IMR-90 (cell line): ENCODE measurements around the gene FAM168B. TPM values are rescaled to one million over a fixed set of nuclear protein-coding genes. Genes with fewer than 3 reads are reported as not detected.
"Not testable (repeated sequence)": the region's sequence is repeated elsewhere in the genome, so short reads cannot be mapped to it uniquely, and the experiment has no call there.

Source experiments
- ATAC-seq: fragments of 200-7000 bp; cut with Tn5 transposase; 2 replicates; pipeline ENCODE4 v1.9.1; 2020; ENCODE audit warnings: low read depth, mild to moderate bottlenecking, moderate library complexity
- BruUV-seq: library from RNA; stranded (reverse); fragments of 400-500 nt; replicated peaks from 2 replicates; lab custom pipeline; 2021; lab: Mats Ljungman, UMichigan
- CTCF ChIA-PET: fragments of 300-600 bp; formaldehyde crosslinking; extraction: SDS; loops from one replicate; lab custom pipeline; 2021; ENCODE audit warnings: antibody characterized with exemption; lab: Yijun Ruan, JAX
- POLR2A ChIA-PET: fragments of 300-600 bp; sonication (Branson Sonifier 250); formaldehyde crosslinking; loops from one replicate; lab custom pipeline; 2022; ENCODE audit warnings: antibody characterized with exemption; ENCODE audit not compliant: unreplicated experiment; lab: Charles Lee
- DNase-seq: peaks from one replicate; pipeline ENCODE4 v3.0.0; 2013
- H2AFZ ChIP-seq: replicated peaks from 2 replicates; pipeline ENCODE3; 2013; ENCODE audit warnings: low read length, mild to moderate bottlenecking; ENCODE audit not compliant: poor library complexity
- H2AK5ac ChIP-seq: 2 replicates; pipeline ENCODE4 v1.6.1; 2013; ENCODE audit warnings: low read depth, low read length, inconsistent platforms
- H2AK9ac ChIP-seq: replicated peaks from 2 replicates; pipeline ENCODE3; 2013; ENCODE audit warnings: mild to moderate bottlenecking, low read depth, low read length, moderate library complexity; ENCODE audit not compliant: poor library complexity
- H2BK120ac ChIP-seq: 2 replicates; pipeline ENCODE4 v1.6.1; 2013; ENCODE audit warnings: low read depth, low read length, inconsistent platforms
- H2BK15ac ChIP-seq: 3 replicates; pipeline ENCODE4 v1.6.1; 2013; ENCODE audit warnings: low read depth, low read length, inconsistent platforms
- H2BK20ac ChIP-seq: 2 replicates; pipeline ENCODE4 v1.6.1; 2013; ENCODE audit warnings: low read depth, mild to moderate bottlenecking, inconsistent platforms, low read length, moderate library complexity
- H2BK5ac ChIP-seq: 2 replicates; pipeline ENCODE4 v1.6.1; 2013; ENCODE audit warnings: mild to moderate bottlenecking, low read depth, low read length, inconsistent platforms; ENCODE audit not compliant: poor library complexity, severe bottlenecking
- H3K14ac ChIP-seq: replicated peaks from 2 replicates; pipeline ENCODE4 v1.6.1; 2013; ENCODE audit warnings: low read depth, low read length, inconsistent platforms
- H3K18ac ChIP-seq: 2 replicates; pipeline ENCODE4 v1.6.1; 2013; ENCODE audit warnings: low read depth, low read length, control low read depth
- H3K23ac ChIP-seq: 2 replicates; pipeline ENCODE4 v1.6.1; 2013; ENCODE audit warnings: low read depth, low read length, inconsistent platforms
- H3K27ac ChIP-seq: 2 replicates; pipeline ENCODE4 v1.5.1; 2013; ENCODE audit warnings: mild to moderate bottlenecking, control low read depth, low read length; ENCODE audit not compliant: insufficient read depth
- H3K27me3 ChIP-seq: 2 replicates; pipeline ENCODE4 v1.6.1; 2013; ENCODE audit warnings: low read length; ENCODE audit not compliant: control insufficient read depth, insufficient read depth
- H3K36me3 ChIP-seq: 2 replicates; pipeline ENCODE4 v1.6.1; 2013; ENCODE audit warnings: low read length, mixed read lengths; ENCODE audit not compliant: control insufficient read depth, insufficient read depth
- H3K4ac ChIP-seq: 2 replicates; pipeline ENCODE4 v1.6.1; 2013; ENCODE audit warnings: low read depth, low read length, inconsistent platforms
- H3K4me1 ChIP-seq: 2 replicates; pipeline ENCODE4 v1.6.1; 2013; ENCODE audit warnings: low read length, mixed read lengths; ENCODE audit not compliant: control insufficient read depth, insufficient read depth
- H3K4me2 ChIP-seq: 2 replicates; pipeline ENCODE4 v1.6.1; 2013; ENCODE audit warnings: low read depth, mild to moderate bottlenecking, control low read depth, low read length, moderate library complexity
- H3K4me3 ChIP-seq: 2 replicates; pipeline ENCODE4 v1.5.1; 2013; ENCODE audit warnings: low read depth, mild to moderate bottlenecking, control low read depth, low read length, moderate library complexity; ENCODE audit not compliant: insufficient read depth
- H3K56ac ChIP-seq: 2 replicates; pipeline ENCODE4 v1.6.1; 2013; ENCODE audit warnings: low read length, inconsistent platforms; ENCODE audit not compliant: insufficient read depth; ENCODE audit errors: extremely low read depth
- H3K79me1 ChIP-seq, 2 experiments: 2 replicates each; pipeline ENCODE4 v1.6.1; 2013; ENCODE audit warnings: low read length in 2 of 2, inconsistent platforms in 1 of 2, low read depth in 1 of 2
- H3K9ac ChIP-seq: 2 replicates; pipeline ENCODE4 v1.6.1; 2013; ENCODE audit warnings: low read depth, low read length, control low read depth
- H3K9me1 ChIP-seq: 2 replicates; pipeline ENCODE4 v1.6.1; 2013; ENCODE audit warnings: low read length, inconsistent platforms; ENCODE audit not compliant: insufficient read depth
- H3K9me3 ChIP-seq: 2 replicates; pipeline ENCODE4 v1.6.1; 2013; ENCODE audit warnings: low read length; ENCODE audit not compliant: control insufficient read depth, insufficient read depth
- H4K20me1 ChIP-seq: 2 replicates; pipeline ENCODE4 v1.6.1; 2013; ENCODE audit warnings: low read length, inconsistent platforms; ENCODE audit not compliant: insufficient read depth
- H4K5ac ChIP-seq: 2 replicates; pipeline ENCODE4 v1.6.1; 2013; ENCODE audit warnings: mild to moderate bottlenecking, low read depth, low read length, control low read depth
- H4K8ac ChIP-seq, 2 experiments: 2 replicates each; pipeline ENCODE4 v1.6.1; 2013; ENCODE audit warnings: low read depth in 2 of 2, low read length in 2 of 2, control low read depth in 1 of 2, inconsistent platforms in 1 of 2
- H4K91ac ChIP-seq: 2 replicates; pipeline ENCODE4 v1.6.1; 2013; ENCODE audit warnings: low read depth, low read length, inconsistent platforms; ENCODE audit not compliant: insufficient read depth
- WGBS, 2 experiments: methylation state at CpG; one replicate each; pipeline versions ENCODE4 v1.1.5 to v1.1.7; 2013; ENCODE audit warnings: missing lambda C conversion rate in 2 of 2; ENCODE audit not compliant: insufficient read length in 1 of 2; ENCODE audit errors: extremely low coverage in 2 of 2; 5-methylcytosine and 5-hydroxymethylcytosine counted together
- dilution Hi-C: fragments of 300-500 bp; cut with HindIII; formaldehyde crosslinking; loops from one replicate; pipeline ENCODE4 v1.14.3; 2018; ENCODE audit warnings: low sequenced_read_pairs; ENCODE audit not compliant: unreplicated experiment
- in situ Hi-C: fragments of 300-500 bp; cut with MboI; formaldehyde crosslinking; loops from 3 replicates; pipeline ENCODE4 v1.14.3; 2019; ENCODE audit warnings: low sequenced_read_pairs, inconsistent platforms, mixed read lengths
- intact Hi-C: fragments of 100-400 bp; cut with micrococcal nuclease; formaldehyde crosslinking; loops from 2 replicates; pipeline ENCODE4 v1.10.0; 2022
- polyA plus RNA-seq, 3 experiments: library from polyadenylated mRNA; depleted of rRNA; stranded (reverse); fragments of >200 nt; gene quantifications; 2 replicates each; pipeline ENCODE4 v1.2.3, GENCODE V29; 2012; ENCODE audit warnings: low replicate concordance in 1 of 3
- total RNA-seq: library from RNA; depleted of rRNA; stranded (reverse); fragments of >200 nt; gene quantifications from 2 replicates; pipeline ENCODE4 v1.2.3, GENCODE V29; 2012

FAM168B gene
- total and polyA plus RNA-seq, 2 of the 4 experiments (the other 2 are of a cell fraction), result 76.4 to 106 TPM

GRCh38 chr2:131114950-131115349, 21.7 kb upstream of the FAM168B start:
- H4K8ac ChIP-seq, H3K23ac ChIP-seq, H2AK9ac ChIP-seq, H2BK15ac ChIP-seq, H2AFZ ChIP-seq, H3K4ac ChIP-seq, H3K9ac ChIP-seq, intact Hi-C loops, H3K27ac ChIP-seq, ATAC-seq, H2AK5ac ChIP-seq, H3K4me2 ChIP-seq, H3K9me3 ChIP-seq, H2BK120ac ChIP-seq, BruUV-seq, H3K56ac ChIP-seq, H3K4me1 ChIP-seq, H3K14ac ChIP-seq, H4K91ac ChIP-seq, H3K36me3 ChIP-seq, H2BK20ac ChIP-seq, H3K27me3 ChIP-seq, POLR2A ChIA-PET, H3K4me3 ChIP-seq, dilution Hi-C loops, H2BK5ac ChIP-seq, DNase-seq, H4K5ac ChIP-seq, H3K18ac ChIP-seq: not testable (repeated sequence)
- Histone ChIP-seq H3K79me1 (peaks cover 33 to 60% of the 10 kb centered on the region in 2 experiments), H3K9me1 (peaks cover 13% of the 10 kb centered on the region; the same call in 1 of the 2 replicates), H4K20me1 (peaks cover 49% of the 10 kb centered on the region)
- CTCF ChIA-PET, result interaction anchor here (1.1 kb wide), 1 partner anchor 13 kb away, joined by 3 read pairs; no protein-coding TSS in a partner anchor
- WGBS, 2 experiments, result no CpG with 5 or more reads among the region's 3 CpGs
- in situ Hi-C loops, result loop anchor here (25.0 kb wide), 2 partner anchors 397 to 753 kb away; partner anchors contain the start of gene PTPN18
